Adrenal gland (tissue), 5 donors: ENCODE measurements around the gene HJURP.

Experiments
- CTCF ChIP-seq, 6 experiments: fragments of 450-650 bp in 4 of 6; fragments of 200-600 bp in 2 of 6; sonication (generic) in 1 of 6; IDR thresholded peaks; 1 replicate in 5 of 6; 2 replicates in 1 of 6; pipeline versions ENCODE4 v1.5.1 to v1.8.0; 2016 to 2021; ENCODE audit warnings: antibody characterized with exemption in 6 of 6, mild to moderate bottlenecking in 2 of 6, moderate library complexity in 1 of 6
- POLR2A ChIP-seq, 2 donors: fragments of 450-650 bp; IDR thresholded peaks; one replicate each; pipeline ENCODE4 v1.6.1; 2017; ENCODE audit warnings: antibody characterized with exemption in 2 of 2, mild to moderate bottlenecking in 2 of 2, moderate library complexity in 1 of 2
- donor health status: DM: no; HTN: no; CAD: no.

- TF ChIP-seq CTCF (IDR thresholded peaks at IDR 0.05) (no peak), POLR2A (IDR thresholded peaks at IDR 0.05) (no peak)
Observed at GRCh38 chr2:233829193-233830110, 24.9 kb downstream of the HJURP start.
